Dermis microvascular lymphatic vessel endothelial cell (primary cell): Measurements from ENCODE around the gene VRK1. TPM values are rescaled to one million over a fixed set of nuclear protein-coding genes. Genes with fewer than 3 reads are reported as not detected.
"Not testable (repeated sequence)": the region's sequence is repeated elsewhere in the genome, so short reads cannot be mapped to it uniquely, and the experiment has no call there.

Experiments
- DNase-seq, 2 donors: peaks; one replicate each; pipeline versions ENCODE4 v3.0.0 to v3.0.0-alpha.2; 2010; ENCODE audit warnings: low read depth in 2 of 2
- total RNA-seq: library from RNA; depleted of rRNA; stranded (reverse); fragments of >200 nt; gene quantifications from 2 replicates; pipeline ENCODE4 v1.2.1, GENCODE V29; 2014

The VRK1 gene
- total RNA-seq = 21.6 and 35.8 TPM in 2 replicates

- peak; percentile 87 to 96 for DNase-seq
These were observed at the start of gene VRK1 for GRCh38 chr14:96796851-96797581. Gene VRK1, plus strand, starts transcription at chr14:96797382. Its CDS starts 36,090 bp downstream, at chr14:96833472.

- DNase-seq = no peak
These were observed 49.6 kb upstream of the VRK1 start for GRCh38 chr14:96747608-96748007.

GRCh38 chr14:96748362-96748761 lies 48.8 kb upstream of the VRK1 start:
- no peak for DNase-seq

GRCh38 chr14:96751505-96751904 lies 45.7 kb upstream of the VRK1 start:
- no peak for DNase-seq

- no peak for DNase-seq
These were observed 45.1 kb upstream of the VRK1 start for GRCh38 chr14:96752125-96752524.

- no peak for DNase-seq
These were observed 44.6 kb upstream of the VRK1 start for GRCh38 chr14:96752594-96752993.

- DNase-seq = no peak
These were observed 42.9 kb upstream of the VRK1 start for GRCh38 chr14:96754162-96754844.

GRCh38 chr14:96754845-96755184 lies 42.4 kb upstream of the VRK1 start:
- no peak for DNase-seq

- DNase-seq = no peak
These were observed 40.4 kb upstream of the VRK1 start for GRCh38 chr14:96756745-96757144.

- DNase-seq = no peak
These were observed 39.7 kb upstream of the VRK1 start for GRCh38 chr14:96757456-96757855.

GRCh38 chr14:96761066-96761465 lies 36.1 kb upstream of the VRK1 start:
- no peak for DNase-seq

GRCh38 chr14:96762650-96763049 lies 34.5 kb upstream of the VRK1 start:
- DNase-seq = peak; percentile 59 to 65

- no peak for DNase-seq
These were observed 33.2 kb upstream of the VRK1 start for GRCh38 chr14:96764012-96764411.

- not testable (repeated sequence) for DNase-seq
These were observed 32.0 kb upstream of the VRK1 start for GRCh38 chr14:96765205-96765604.

GRCh38 chr14:96772929-96773328 lies 24.3 kb upstream of the VRK1 start:
- DNase-seq = no peak

- no peak for DNase-seq
These were observed 20.4 kb upstream of the VRK1 start for GRCh38 chr14:96776791-96777190.

GRCh38 chr14:96780500-96780899 lies 16.7 kb upstream of the VRK1 start:
- no peak for DNase-seq

- DNase-seq = no peak
These were observed 15.8 kb upstream of the VRK1 start for GRCh38 chr14:96781371-96781770.

GRCh38 chr14:96782436-96782835 lies 14.7 kb upstream of the VRK1 start:
- DNase-seq = no peak

- DNase-seq = no peak
These were observed 13.9 kb upstream of the VRK1 start for GRCh38 chr14:96783043-96783914.

- DNase-seq = no peak
These were observed 13.3 kb upstream of the VRK1 start for GRCh38 chr14:96783915-96784224.

- no peak for DNase-seq
These were observed 7.0 kb upstream of the VRK1 start for GRCh38 chr14:96790186-96790585.
